Thoracic aorta (tissue), 2 donors: ENCODE results near the gene MMP14. TPM values are rescaled to one million over a fixed set of nuclear protein-coding genes. Genes with fewer than 3 reads are reported as not detected.

Experiments used
- ATAC-seq: fragments of 150-250 bp; one replicate; pipeline ENCODE4 v1.8.0; 2017; ENCODE audit warnings: low read depth; ENCODE audit not compliant: insufficient number of reproducible peaks, low FRiP score
- DNase-seq: peaks from one replicate; pipeline ENCODE4 v3.0.0-alpha.2; 2020; ENCODE audit warnings: low spot score
- H3K27ac ChIP-seq, 2 donors: fragments of 200-600 bp; sonication (generic); 1 replicate in 1 of 2; 2 replicates in 1 of 2; pipeline ENCODE4 v1.5.1; 2016; ENCODE audit warnings: mild to moderate bottlenecking in 2 of 2, moderate library complexity in 2 of 2
- H3K27me3 ChIP-seq: fragments of 200-600 bp; sonication (generic); replicated peaks from 2 replicates; pipeline ENCODE4 v1.6.0; 2016; ENCODE audit warnings: mild to moderate bottlenecking; ENCODE audit not compliant: insufficient read depth
- H3K36me3 ChIP-seq: fragments of 200-600 bp; sonication (generic); one replicate; pipeline ENCODE4 v1.5.1; 2016
- H3K4me1 ChIP-seq, 2 donors: fragments of 200-600 bp; sonication (generic); 1 replicate in 1 of 2; 2 replicates in 1 of 2; pipeline versions ENCODE4 v1.5.1 to v1.6.0; 2016; ENCODE audit warnings: low read depth in 2 of 2, mild to moderate bottlenecking in 1 of 2; ENCODE audit not compliant: control insufficient read depth in 1 of 2
- H3K4me3 ChIP-seq: fragments of 200-600 bp; sonication (generic); 2 replicates; pipeline ENCODE4 v1.5.1; 2016; ENCODE audit warnings: mild to moderate bottlenecking
- H3K9me3 ChIP-seq: fragments of 200-600 bp; sonication (generic); 2 replicates; pipeline ENCODE4 v1.5.1; 2016
- CTCF ChIP-seq: fragments of 200-600 bp; sonication (generic); IDR thresholded peaks from one replicate; pipeline ENCODE4 v1.5.1; 2019; ENCODE audit warnings: antibody characterized with exemption
- total RNA-seq, 2 donors: library from RNA; depleted of rRNA; stranded (reverse); fragments of >200 nt; gene quantifications; one replicate each; pipeline versions ENCODE4 v1.1.0 to v1.2.3, GENCODE V29; 2016

The MMP14 gene
- total RNA-seq, 2 donors from 2014 or later: 160 to 182 TPM

GRCh38 chr14:22877000-22877501 is 40.7 kb downstream of the MMP14 start:
- TF ChIP-seq CTCF: no peak
- ATAC-seq (no peak), DNase-seq (no peak)
- no peak overlapping the region for H3K4me3 ChIP-seq
- no peak overlapping the region for H3K27ac ChIP-seq
- H3K27me3 ChIP-seq: no peaks in the 10 kb centered on the region
- H3K4me1 ChIP-seq: peaks cover 7 to 37% of the 10 kb centered on the region in 2 donors
- peaks cover 57% of the 10 kb centered on the region for H3K36me3 ChIP-seq
- no peaks in the 10 kb centered on the region for H3K9me3 ChIP-seq

- ATAC-seq (no peak), DNase-seq (no peak)
- Histone ChIP-seq H3K9me3 (no peaks in the 10 kb centered on the region), H3K27me3 (no peaks in the 10 kb centered on the region), H3K36me3 (peaks cover 56% of the 10 kb centered on the region), H3K4me3 (no peak overlapping the region), H3K4me1 (peaks cover 0 to 28% of the 10 kb centered on the region in 2 donors), H3K27ac (no peak overlapping the region)
- TF ChIP-seq CTCF: no peak
Observed at GRCh38 chr14:22878271-22879246, 42.2 kb downstream of the MMP14 start.

- Histone ChIP-seq H3K4me3 (no peak overlapping the region), H3K4me1 (peaks cover 0 to 8% of the 10 kb centered on the region in 2 donors), H3K9me3 (no peaks in the 10 kb centered on the region), H3K27me3 (no peaks in the 10 kb centered on the region), H3K36me3 (peaks cover 21% of the 10 kb centered on the region), H3K27ac (no peak overlapping the region)
- DNase-seq (no peak), ATAC-seq (no peak)
- no peak for TF ChIP-seq CTCF
Observed at GRCh38 chr14:22882064-22882463, 45.7 kb downstream of the MMP14 start.

GRCh38 chr14:22882529-22883172 is 46.3 kb downstream of the MMP14 start:
- DNase-seq: no peak
- H3K9me3 ChIP-seq: no peaks in the 10 kb centered on the region
- H3K27ac ChIP-seq: no peak overlapping the region

More at GRCh38 chr14:22882529-22883172, 46.3 kb downstream of the MMP14 start:
- Histone ChIP-seq H3K27me3 (no peaks in the 10 kb centered on the region), H3K4me3 (no peak overlapping the region), H3K36me3 (peaks cover 15% of the 10 kb centered on the region), H3K4me1 (peaks cover 3 to 14% of the 10 kb centered on the region in 2 donors)
- ATAC-seq: no peak
- TF ChIP-seq CTCF: no peak
